ENCODE data around the gene SNX15.

The SNX15 gene

GRCh38 chr11:65065851-65066250 is 38.6 kb downstream of the SNX15 start:
- TF ChIP-seq ZFX (IDR thresholded peaks at IDR 0.05; ENCODE audit: borderline replicate concordance) = no peak
- TF ChIP-seq, protein P1, sequence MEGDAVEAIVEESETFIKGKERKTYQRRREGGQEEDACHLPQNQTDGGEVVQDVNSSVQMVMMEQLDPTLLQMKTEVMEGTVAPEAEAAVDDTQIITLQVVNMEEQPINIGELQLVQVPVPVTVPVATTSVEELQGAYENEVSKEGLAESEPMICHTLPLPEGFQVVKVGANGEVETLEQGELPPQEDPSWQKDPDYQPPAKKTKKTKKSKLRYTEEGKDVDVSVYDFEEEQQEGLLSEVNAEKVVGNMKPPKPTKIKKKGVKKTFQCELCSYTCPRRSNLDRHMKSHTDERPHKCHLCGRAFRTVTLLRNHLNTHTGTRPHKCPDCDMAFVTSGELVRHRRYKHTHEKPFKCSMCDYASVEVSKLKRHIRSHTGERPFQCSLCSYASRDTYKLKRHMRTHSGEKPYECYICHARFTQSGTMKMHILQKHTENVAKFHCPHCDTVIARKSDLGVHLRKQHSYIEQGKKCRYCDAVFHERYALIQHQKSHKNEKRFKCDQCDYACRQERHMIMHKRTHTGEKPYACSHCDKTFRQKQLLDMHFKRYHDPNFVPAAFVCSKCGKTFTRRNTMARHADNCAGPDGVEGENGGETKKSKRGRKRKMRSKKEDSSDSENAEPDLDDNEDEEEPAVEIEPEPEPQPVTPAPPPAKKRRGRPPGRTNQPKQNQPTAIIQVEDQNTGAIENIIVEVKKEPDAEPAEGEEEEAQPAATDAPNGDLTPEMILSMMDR (IDR thresholded peaks at IDR 0.05) = no peak
- no peak overlapping the region for H3K27ac ChIP-seq

DNA sequence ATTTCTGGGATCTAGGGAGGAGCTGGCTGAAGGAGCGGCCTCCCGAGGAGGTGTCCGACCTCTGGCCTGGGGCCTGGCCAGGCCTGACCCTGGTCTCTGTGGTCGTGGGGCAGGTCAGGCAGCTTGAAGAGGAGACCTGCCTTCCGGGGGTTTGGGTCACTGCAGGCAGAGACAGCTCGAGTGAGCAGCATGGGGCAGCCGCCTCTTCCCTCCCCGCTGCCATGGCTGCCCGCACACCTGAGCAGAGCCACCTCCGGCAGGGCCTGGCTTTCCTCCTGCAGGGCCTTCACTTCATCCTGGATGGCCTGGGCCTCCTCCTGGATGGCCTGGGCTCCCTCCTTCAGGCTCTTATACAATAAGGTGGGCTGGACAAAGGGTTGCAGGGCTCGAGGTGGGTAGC is 39.1 kb downstream of the SNX15 start:
- TF ChIP-seq, protein P1 (IDR thresholded peaks at IDR 0.05) = no peak
- TF ChIP-seq ZFX (IDR thresholded peaks at IDR 0.05; ENCODE audit: borderline replicate concordance) = no peak

DNA sequence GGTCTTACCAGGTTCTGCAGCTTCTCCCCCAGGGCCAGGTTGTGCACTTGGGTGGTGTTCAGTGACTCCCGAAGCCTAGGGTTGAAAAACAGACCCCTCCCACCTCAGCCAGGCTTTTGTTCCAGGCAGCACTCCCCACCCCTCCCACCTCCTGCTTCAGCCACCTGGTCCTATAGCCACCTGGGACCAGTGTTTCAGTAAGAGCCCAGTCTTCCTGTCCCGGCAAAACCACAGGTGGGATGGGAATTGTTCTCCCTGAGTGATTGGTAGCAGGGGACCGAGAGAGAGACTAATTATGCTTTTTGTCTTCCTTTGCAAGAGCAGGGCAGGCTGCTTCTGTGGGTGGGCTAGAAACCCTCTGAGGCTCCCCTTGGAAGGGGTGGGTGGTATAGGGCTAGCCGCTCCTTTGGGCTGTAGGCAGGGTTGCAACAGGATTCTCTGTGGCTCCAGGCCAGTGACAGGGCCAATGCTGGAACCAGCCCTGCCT is 39.6 kb downstream of the SNX15 start:
- H3K27ac ChIP-seq = no peak overlapping the region

More for the DNA sequence above, 39.1 kb downstream of the SNX15 start:
- H3K27ac ChIP-seq = no peak overlapping the region

DNA sequence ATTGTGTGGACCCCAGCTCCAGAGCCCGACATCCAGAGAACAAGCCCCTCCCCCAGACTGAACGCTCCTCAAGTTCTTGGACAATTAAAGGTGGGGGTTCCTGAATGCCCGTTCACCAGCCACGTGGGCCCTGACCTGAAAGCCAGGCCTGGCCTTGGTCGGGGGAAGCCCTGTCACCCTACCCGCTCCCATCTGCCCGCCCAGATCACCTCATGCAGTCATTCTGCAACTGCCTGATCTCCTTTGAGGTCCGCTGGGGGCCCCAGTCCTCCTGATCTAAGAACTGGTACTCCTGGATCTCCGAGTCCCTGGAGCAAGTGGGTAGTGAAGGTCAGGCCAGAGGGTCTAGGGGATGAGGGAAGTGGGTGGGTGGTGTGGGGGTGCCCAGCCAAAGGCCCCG is 40.2 kb downstream of the SNX15 start:
- TF ChIP-seq ZFX (IDR thresholded peaks at IDR 0.05; ENCODE audit: borderline replicate concordance) = no peak
- TF ChIP-seq, protein P1 (IDR thresholded peaks at IDR 0.05) = no peak
- H3K27ac ChIP-seq = no peak overlapping the region

More for the DNA sequence above, 39.6 kb downstream of the SNX15 start:
- TF ChIP-seq, protein P1 (IDR thresholded peaks at IDR 0.05) = no peak
- TF ChIP-seq ZFX (IDR thresholded peaks at IDR 0.05; ENCODE audit: borderline replicate concordance) = no peak

DNA sequence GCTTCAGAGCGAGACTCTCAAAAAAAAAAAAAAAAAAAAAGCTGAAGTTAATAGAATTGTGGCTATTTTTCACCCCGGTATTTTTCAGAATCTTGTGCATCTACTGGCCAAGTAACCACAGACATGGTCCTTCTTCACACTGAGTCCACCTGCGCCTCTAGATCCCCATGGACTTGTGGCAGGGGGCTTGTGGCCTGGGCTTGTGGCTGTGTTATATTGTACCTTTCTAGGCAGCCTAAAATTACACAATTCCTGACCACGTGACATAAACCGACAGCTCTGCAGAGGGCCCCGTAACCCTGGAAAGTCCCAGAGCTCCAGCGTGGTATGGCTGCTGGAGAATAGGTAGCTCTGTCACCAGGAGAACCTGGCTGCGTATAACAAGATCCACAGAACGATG is 42.0 kb downstream of the SNX15 start:
- no peak for TF ChIP-seq ZFX (IDR thresholded peaks at IDR 0.05; ENCODE audit: borderline replicate concordance)
- TF ChIP-seq, protein P1 (IDR thresholded peaks at IDR 0.05) = no peak
- H3K27ac ChIP-seq = no peak overlapping the region

DNA sequence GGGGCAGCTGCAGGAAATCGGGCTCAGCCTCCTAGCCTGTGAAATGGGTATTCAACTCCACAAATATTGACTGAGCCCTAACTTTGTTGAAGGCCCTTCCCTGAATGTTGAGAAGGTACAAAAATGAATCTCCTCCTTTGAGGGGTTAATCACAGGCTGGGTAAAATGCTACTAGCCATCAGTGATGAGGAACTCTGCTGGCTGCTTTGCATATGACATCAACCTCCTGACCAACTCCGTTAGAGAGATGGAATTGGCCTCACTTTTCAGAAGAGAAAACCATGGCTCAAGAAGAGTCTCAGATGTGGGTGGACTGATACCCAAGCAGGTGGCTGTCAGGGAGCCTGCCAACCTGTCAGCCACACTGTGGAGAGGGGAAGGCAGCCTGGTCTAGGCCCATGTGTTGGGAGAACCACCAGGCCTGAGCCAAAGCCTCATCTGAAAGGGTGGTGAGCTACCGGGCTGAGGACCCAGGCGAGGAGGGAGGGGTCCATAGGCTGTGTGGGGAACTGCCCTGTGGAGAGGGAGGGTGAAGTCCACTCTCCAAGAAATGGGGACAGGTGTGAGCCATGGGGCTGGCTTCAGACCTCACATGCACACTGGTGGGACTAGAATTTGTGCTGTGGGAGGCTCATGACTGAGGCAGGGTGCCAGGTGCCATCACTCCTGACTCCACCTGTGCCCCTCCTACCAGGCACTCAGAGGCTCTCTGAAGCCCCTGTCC is 44.8 kb downstream of the SNX15 start:
- H3K27ac ChIP-seq = no peak overlapping the region
- TF ChIP-seq, protein P1 (IDR thresholded peaks at IDR 0.05) = no peak
- no peak for TF ChIP-seq ZFX (IDR thresholded peaks at IDR 0.05; ENCODE audit: borderline replicate concordance)

- H3K27ac ChIP-seq = no peak overlapping the region
- TF ChIP-seq, protein P1 (IDR thresholded peaks at IDR 0.05) = no peak
- TF ChIP-seq ZFX (IDR thresholded peaks at IDR 0.05; ENCODE audit: borderline replicate concordance) = no peak
Measured at GRCh38 chr11:65072631-65072966, 45.4 kb downstream of the SNX15 start.
